GM23248 (cell line): ENCODE measurements around the gene ADAM19. TPM values are rescaled to one million over a fixed set of nuclear protein-coding genes. Genes with fewer than 3 reads are reported as not detected.

Source experiments
- DNase-seq: peaks from one replicate; pipeline ENCODE4 v3.0.0-alpha.2; 2015
- H2AFZ ChIP-seq: fragments of 200-600 bp; sonication (generic); 2 replicates; pipeline ENCODE4 v1.6.1; 2016; ENCODE audit warnings: antibody characterized with exemption
- H3F3A ChIP-seq: fragments of 200-600 bp; sonication (generic); 2 replicates; pipeline ENCODE4 v1.6.1; 2016; ENCODE audit warnings: mild to moderate bottlenecking, antibody characterized with exemption, mixed run types; ENCODE audit not compliant: insufficient read depth
- H3K27ac ChIP-seq: fragments of 200-600 bp; sonication (generic); 2 replicates; pipeline ENCODE4 v1.5.1; 2016; ENCODE audit warnings: mild to moderate bottlenecking
- H3K27me3 ChIP-seq: fragments of 200-600 bp; sonication (generic); replicated peaks from 2 replicates; pipeline ENCODE4 v1.6.1; 2016; ENCODE audit warnings: mild to moderate bottlenecking; ENCODE audit not compliant: insufficient read depth
- H3K36me3 ChIP-seq: fragments of 200-600 bp; sonication (generic); 2 replicates; pipeline ENCODE4 v1.6.1; 2016; ENCODE audit warnings: low read depth, mild to moderate bottlenecking
- H3K4me1 ChIP-seq: fragments of 200-600 bp; sonication (generic); 2 replicates; pipeline ENCODE4 v1.6.1; 2016; ENCODE audit warnings: mild to moderate bottlenecking; ENCODE audit not compliant: insufficient read depth
- H3K4me2 ChIP-seq: fragments of 200-600 bp; sonication (generic); one replicate; pipeline ENCODE4 v1.6.1; 2016; ENCODE audit warnings: mild to moderate bottlenecking; ENCODE audit not compliant: unreplicated experiment
- H3K4me3 ChIP-seq: fragments of 200-600 bp; sonication (generic); 2 replicates; pipeline ENCODE4 v1.5.1; 2016; ENCODE audit warnings: mild to moderate bottlenecking
- H3K79me2 ChIP-seq: fragments of 200-600 bp; sonication (generic); 2 replicates; pipeline ENCODE4 v1.6.1; 2016; ENCODE audit warnings: mild to moderate bottlenecking; ENCODE audit not compliant: insufficient read depth
- H3K9ac ChIP-seq: fragments of 200-600 bp; sonication (generic); 2 replicates; pipeline ENCODE4 v1.6.1; 2016; ENCODE audit warnings: mild to moderate bottlenecking
- H3K9me2 ChIP-seq: fragments of 200-600 bp; sonication (generic); 2 replicates; pipeline ENCODE4 v1.6.1; 2016; ENCODE audit warnings: mixed run types, mild to moderate bottlenecking, moderate library complexity; ENCODE audit not compliant: insufficient read depth
- H3K9me3 ChIP-seq: fragments of 200-600 bp; sonication (generic); one replicate; pipeline ENCODE4 v1.6.1; 2017; ENCODE audit warnings: low read depth
- H4K20me1 ChIP-seq: fragments of 200-600 bp; sonication (generic); 2 replicates; pipeline ENCODE4 v1.6.0; 2016; ENCODE audit not compliant: insufficient read depth
- EZH2 ChIP-seq: fragments of 200-600 bp; sonication (generic); IDR thresholded peaks from 2 replicates; pipeline ENCODE4 v1.6.1; 2018; ENCODE audit warnings: antibody characterized with exemption, mild to moderate bottlenecking; ENCODE audit not compliant: insufficient read depth, poor library complexity, severe bottlenecking
- EZH2phosphoT487 ChIP-seq: fragments of 200-600 bp; sonication (generic); IDR thresholded peaks from 2 replicates; pipeline ENCODE4 v1.6.1; 2018; ENCODE audit warnings: antibody characterized with exemption, moderate library complexity, mild to moderate bottlenecking, low read depth; ENCODE audit not compliant: insufficient read depth
- WGBS, 2 experiments: methylation state at CpG; one replicate each; pipeline ENCODE4 v1.1.6; 2015 to 2017; ENCODE audit warnings: low lambda C conversion rate in 2 of 2, low coverage in 1 of 2; ENCODE audit errors: missing lambda C conversion rate in 2 of 2; 5-methylcytosine and 5-hydroxymethylcytosine counted together
- in situ Hi-C: fragments of 300-500 bp; cut with MboI; formaldehyde crosslinking; loops from 2 replicates; pipeline ENCODE4 v1.15.0; 2020
- polyA plus RNA-seq: library from polyadenylated mRNA; unstranded; fragments of >200 nt; fragmentation: Nextera tagmentation; extraction: Ambion mirVana; gene quantifications from 2 replicates; pipeline ENCODE4 v1.2.1, GENCODE V29; 2016
- total RNA-seq: library from RNA; depleted of rRNA; stranded (reverse); fragments of >200 nt; shearing (Covaris generic); gene quantifications from 2 replicates; pipeline ENCODE4 v1.2.3, GENCODE V29; 2014

Gene ADAM19
- total and polyA plus RNA-seq, 2 experiments from 2014 or later: 18.1 to 20.5 TPM

DNA sequence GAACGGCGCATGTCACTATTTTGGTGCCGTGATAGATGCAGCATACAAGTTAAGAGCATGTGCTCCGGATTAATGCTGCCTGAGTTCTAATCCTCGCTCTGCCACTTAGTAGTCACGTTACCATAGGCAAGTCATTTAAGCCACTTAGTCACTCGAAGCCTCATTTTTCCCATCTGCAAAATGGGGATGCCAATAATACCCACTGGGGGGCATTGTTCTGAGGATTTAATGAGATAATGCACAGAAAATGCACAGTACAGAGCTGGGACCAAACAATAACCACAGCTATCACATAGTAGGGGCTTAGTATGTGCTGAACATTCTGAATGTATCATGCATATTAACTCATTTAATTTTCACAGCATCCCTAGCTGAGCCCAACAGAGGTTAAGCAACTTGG lies 106.5 kb downstream of the ADAM19 start:
- no peak overlapping the region for H3K9ac ChIP-seq
- no peak overlapping the region for H2AFZ ChIP-seq
- H3K4me3 ChIP-seq: no peak overlapping the region
- TF ChIP-seq EZH2 (no peak), EZH2phosphoT487 (no peak)
- 96% methylated on average over 7 of the region's 7 CpGs for WGBS, 2 experiments
- H3K79me2 ChIP-seq: no peaks in the 10 kb centered on the region
- H3K9me2 ChIP-seq: no peaks in the 10 kb centered on the region
- peaks cover 14% of the 10 kb centered on the region for H3F3A ChIP-seq
- H4K20me1 ChIP-seq: no peaks in the 10 kb centered on the region
- in situ Hi-C loops: no loop called here
- no peaks in the 10 kb centered on the region for H3K27me3 ChIP-seq
- H3K4me1 ChIP-seq: peaks cover 22% of the 10 kb centered on the region
- no peaks in the 10 kb centered on the region for H3K36me3 ChIP-seq
- H3K4me2 ChIP-seq: no peak overlapping the region
- H3K27ac ChIP-seq: no peak overlapping the region
- DNase-seq: no peak
- no peaks in the 10 kb centered on the region for H3K9me3 ChIP-seq

GRCh38 chr5:157468293-157468965 lies 107.1 kb downstream of the ADAM19 start:
- Histone ChIP-seq H3K4me3 (no peak overlapping the region), H3K27ac (no peak overlapping the region), H3K4me2 (no peak overlapping the region), H3K79me2 (no peaks in the 10 kb centered on the region), H3K9me3 (no peaks in the 10 kb centered on the region), H3K9me2 (no peaks in the 10 kb centered on the region), H2AFZ (no peak overlapping the region), H3K36me3 (no peaks in the 10 kb centered on the region), H4K20me1 (no peaks in the 10 kb centered on the region), H3K4me1 (peaks cover 22% of the 10 kb centered on the region), H3K27me3 (no peaks in the 10 kb centered on the region), H3K9ac (no peak overlapping the region), H3F3A (peaks cover 16% of the 10 kb centered on the region)
- 93 to 95% methylated on average over 13 of the region's 13 CpGs for WGBS, 2 experiments
- TF ChIP-seq EZH2phosphoT487: no peak
- DNase-seq: no peak
- in situ Hi-C loops: no loop called here

GRCh38 chr5:157464519-157465171 lies 110.9 kb downstream of the ADAM19 start:
- Histone ChIP-seq H3K4me1 (peaks cover 17% of the 10 kb centered on the region), H4K20me1 (no peaks in the 10 kb centered on the region), H3K9me2 (no peaks in the 10 kb centered on the region), H3K79me2 (no peaks in the 10 kb centered on the region), H3K27me3 (peaks cover 18% of the 10 kb centered on the region), H3K27ac (peak overlapping the region; percentile 59), H3K9me3 (no peaks in the 10 kb centered on the region), H2AFZ (0 out of 2 replicates have a peak overlapping the region, but pooled peaks have one; percentile 20), H3K9ac (peak overlapping the region; percentile 30; the same call in 1 of the 2 replicates), H3K4me2 (peak overlapping the region; percentile 57), H3F3A (peaks cover 16% of the 10 kb centered on the region), H3K4me3 (no peak overlapping the region), H3K36me3 (no peaks in the 10 kb centered on the region)
- WGBS, 2 experiments: 8 to 11% methylated on average over 4 of the region's 4 CpGs
- in situ Hi-C loops: no loop called here
- no peak for TF ChIP-seq EZH2phosphoT487
- TF ChIP-seq EZH2: no peak
- peak; percentile 96 for DNase-seq

DNA sequence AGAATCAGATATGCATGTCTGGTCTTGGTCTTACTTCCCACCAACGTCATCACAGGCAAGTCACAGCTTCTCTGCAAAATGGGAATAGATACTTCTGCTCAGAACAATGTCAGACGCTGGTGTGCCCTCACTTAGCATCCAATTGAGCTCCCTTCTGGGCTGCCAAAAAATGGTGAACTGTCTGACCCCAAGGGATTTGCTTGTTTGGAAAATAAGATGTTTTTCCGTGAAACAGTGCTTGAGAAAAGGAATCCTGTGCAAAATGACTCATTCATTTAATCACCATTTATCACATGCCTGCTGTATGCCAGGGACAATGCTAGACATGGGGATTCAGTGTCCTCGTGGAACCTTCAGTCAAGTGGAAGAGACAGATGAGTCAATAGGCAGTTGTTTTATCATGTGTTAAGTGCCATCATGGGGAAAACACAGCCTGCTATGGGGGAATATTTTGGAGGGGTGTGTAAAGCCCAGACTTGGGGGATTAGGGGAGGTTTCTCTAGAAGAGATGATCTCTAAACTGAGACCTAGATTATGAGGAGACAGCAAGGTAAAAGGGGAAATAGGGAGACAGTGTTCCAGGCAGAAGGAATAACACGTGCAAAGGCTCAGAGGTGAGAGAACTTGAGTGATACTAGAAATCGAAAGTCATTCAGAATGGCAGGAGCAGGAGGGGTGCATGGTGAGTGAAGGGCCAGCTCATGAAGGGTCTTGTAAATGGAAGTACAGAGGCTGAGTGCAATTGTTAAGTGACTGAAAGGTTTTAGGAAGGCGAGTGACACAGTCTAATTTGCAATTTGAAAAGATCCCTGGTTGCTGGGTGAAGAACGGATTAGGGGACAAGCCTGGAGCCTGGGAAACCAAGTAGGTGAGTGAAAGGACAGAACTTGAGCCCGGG lies 111.7 kb downstream of the ADAM19 start:
- Histone ChIP-seq H4K20me1 (no peaks in the 10 kb centered on the region), H3K27ac (peak overlapping the region; percentile 59), H2AFZ (0 out of 2 replicates have a peak overlapping the region, but pooled peaks have one; percentile 20), H3K27me3 (peaks cover 22% of the 10 kb centered on the region), H3F3A (peaks cover 16% of the 10 kb centered on the region), H3K4me3 (no peak overlapping the region), H3K9me3 (no peaks in the 10 kb centered on the region), H3K36me3 (no peaks in the 10 kb centered on the region), H3K4me1 (peaks cover 17% of the 10 kb centered on the region), H3K9ac (peak overlapping the region; percentile 30; the same call in 1 of the 2 replicates), H3K9me2 (no peaks in the 10 kb centered on the region), H3K79me2 (no peaks in the 10 kb centered on the region), H3K4me2 (peak overlapping the region; percentile 57)
- in situ Hi-C loops: no loop called here
- WGBS, 2 experiments: 45 to 48% methylated on average over 9 of the region's 9 CpGs
- TF ChIP-seq EZH2phosphoT487 (no peak), EZH2 (no peak)
- peak; percentile 70 for DNase-seq
